Stimulated activated CD4-positive, alpha-beta T cell treated with anti-CD3 and anti-CD28 coated beads, Interleukin-1b, Interleukin-23, amount 100 ng/mL, for 48 hours (primary cell): ENCODE data around the gene FOXK1.

ENCODE experiments used
- DNase-seq: peaks from one replicate; pipeline ENCODE4 v3.0.0-alpha.2; 2020

The FOXK1 gene

GRCh38 chr7:4699841-4700240 lies 17.7 kb downstream of the FOXK1 start:
- no peak for DNase-seq

GRCh38 chr7:4700577-4701235 lies 18.6 kb downstream of the FOXK1 start:
- peak; percentile 25 for DNase-seq

DNA sequence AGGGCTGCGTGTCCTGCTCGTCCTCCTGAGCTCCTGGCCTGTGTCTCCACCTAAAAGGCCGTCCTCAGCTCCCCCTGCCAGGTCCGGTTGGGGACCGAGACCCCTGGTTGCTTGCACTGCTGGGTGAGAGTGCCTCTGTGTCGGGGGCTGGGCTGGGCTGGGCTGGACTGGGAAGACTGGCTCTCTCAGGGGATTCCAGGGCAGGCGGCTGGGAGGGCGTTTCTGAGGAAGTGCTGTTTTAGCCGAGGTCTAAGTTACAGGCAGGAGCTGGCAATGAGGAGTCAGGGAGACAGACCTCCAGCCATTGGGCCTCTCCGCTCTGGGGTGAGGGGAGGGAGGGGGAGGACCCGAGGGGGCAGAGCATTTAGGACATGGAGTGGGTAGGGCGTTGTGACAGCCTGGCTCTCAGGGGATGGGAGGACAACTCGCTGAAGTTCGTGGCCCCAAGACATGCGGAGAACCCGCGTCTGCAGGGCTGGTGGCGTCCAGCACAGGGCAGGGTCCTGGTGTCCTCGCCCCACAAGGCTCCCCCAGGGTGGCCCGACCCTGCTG lies 20.9 kb downstream of the FOXK1 start:
- DNase-seq, result no peak

- no peak for DNase-seq
Measured at GRCh38 chr7:4703532-4703931, 21.4 kb downstream of the FOXK1 start.

DNA sequence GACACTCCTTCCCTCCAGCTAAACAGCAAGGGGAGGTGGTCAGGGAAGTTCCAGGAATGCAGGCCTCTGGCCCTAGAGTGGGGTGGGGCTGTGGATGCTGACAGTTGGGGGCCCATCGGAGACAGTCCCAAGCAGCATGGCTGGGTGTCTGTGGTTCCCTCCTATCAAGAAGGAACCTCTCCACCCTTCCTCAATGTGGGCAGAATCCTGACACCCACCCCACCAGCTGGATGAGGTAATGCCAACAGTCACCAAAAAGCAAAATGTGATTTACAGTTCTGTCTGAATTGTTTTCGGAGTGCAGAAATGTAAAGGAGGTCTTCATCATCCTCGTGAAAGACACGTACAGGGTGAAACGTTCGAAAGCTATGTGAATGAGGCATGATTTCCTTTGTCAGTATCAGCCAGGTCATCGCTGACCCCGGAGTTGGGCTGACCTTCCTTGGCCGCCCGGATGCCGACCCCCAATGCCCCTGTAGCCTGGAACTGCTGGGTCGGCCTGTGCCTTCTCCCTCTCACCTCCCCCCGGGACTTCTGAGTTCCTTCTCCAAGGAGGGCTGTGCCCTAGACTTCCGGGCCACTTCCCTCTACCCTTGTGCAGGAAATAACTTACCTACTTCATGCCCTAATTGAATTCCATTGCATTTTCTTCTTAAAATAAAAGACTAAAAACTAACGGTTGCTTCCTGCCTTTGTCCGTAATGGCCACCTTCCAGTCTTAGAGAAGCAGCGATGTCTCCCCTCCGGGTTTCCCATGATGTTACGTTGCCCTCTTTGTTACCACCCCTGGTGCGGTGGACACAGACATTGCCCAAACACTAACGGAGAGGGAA lies 24.5 kb downstream of the FOXK1 start:
- no peak for DNase-seq

DNA sequence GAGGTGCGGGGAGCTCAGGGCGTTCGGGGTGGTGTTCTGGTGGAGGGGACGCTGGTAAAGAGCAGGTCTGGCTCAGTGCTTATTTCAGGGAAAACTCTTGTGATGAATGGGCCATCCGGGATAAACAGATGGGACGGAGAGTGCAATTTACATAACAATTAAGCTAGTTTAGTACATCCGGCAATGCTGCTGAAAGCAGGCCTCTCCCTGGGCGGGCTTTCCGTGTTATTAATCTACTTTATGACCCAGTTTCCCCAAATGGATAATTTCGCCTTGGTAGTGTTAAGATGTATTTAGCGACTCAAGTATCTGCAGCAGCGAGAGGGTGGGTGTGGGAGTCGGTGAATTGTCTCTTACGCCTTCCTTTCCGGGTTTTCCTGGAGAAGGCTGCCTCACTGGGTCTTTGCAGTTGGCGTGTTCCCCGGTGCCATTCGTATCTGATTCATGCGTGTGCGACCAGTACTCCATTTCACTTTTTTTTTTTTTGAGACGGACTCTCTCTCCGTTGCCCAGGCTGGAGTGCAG lies 25.2 kb downstream of the FOXK1 start:
- DNase-seq, result no peak

DNA sequence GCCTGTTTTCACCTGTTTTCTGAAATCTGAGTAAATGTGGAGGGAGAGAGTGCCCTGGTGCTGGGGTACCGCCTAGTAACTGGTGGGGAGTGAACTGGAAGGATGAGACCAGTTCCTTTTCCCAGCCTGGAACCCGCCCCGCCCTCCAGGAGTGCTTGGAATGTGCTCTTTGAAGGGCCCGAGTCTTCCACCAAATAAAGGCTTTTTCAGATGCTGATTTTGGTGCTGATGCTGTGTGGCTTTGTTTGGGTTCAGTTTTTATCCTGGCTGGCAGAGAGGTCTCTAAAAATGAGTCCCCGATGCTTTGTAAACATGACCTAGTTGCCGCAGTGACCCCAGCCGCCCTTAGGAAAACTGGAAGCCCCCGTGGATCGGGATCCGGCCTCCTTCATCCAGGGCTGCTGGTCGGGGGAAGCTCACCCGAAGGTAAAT lies 25.9 kb downstream of the FOXK1 start:
- DNase-seq, result no peak

- DNase-seq, result no peak
Measured at GRCh38 chr7:4709187-4709586, 27.1 kb downstream of the FOXK1 start.

DNA sequence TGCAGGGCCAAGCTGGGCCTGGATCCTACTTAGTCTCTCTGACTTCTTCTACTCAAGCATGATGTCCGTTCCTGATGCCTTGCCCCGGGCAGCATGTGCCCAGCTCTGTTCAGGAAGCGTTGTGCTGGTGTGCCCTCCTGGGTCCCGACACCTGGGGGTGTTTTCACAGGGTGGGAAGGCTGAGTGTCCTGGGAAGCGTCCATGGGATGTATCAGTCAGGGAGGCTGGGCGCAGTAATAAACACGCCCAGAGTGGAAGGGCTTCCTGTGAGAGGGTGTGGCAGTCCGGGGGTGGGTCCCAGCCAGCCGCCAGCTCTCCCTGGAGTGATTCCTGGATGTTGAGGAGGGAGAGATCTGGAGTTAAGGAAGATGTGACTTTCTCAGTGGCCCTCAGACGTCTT lies 29.0 kb downstream of the FOXK1 start:
- no peak for DNase-seq

DNA sequence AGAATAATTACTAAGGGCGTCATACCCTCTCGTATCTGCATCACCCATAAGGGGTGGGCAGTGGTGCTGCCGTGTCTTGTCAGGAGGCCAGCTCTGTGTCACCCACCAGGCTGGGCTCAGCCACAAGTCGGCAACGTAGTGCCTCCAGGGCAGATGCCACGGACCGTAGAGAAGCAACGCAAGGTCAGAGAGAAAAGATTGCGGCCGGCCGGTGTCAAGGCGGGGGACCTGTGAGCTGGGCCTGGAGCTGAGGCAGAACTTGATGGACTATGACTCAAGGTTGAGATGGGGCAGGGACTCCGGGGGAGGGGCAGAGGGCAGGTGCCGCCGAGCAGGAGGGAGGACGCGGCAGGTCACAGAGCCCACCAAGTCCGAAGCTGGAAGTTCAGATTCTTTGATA lies 29.5 kb downstream of the FOXK1 start:
- DNase-seq, result no peak

DNA sequence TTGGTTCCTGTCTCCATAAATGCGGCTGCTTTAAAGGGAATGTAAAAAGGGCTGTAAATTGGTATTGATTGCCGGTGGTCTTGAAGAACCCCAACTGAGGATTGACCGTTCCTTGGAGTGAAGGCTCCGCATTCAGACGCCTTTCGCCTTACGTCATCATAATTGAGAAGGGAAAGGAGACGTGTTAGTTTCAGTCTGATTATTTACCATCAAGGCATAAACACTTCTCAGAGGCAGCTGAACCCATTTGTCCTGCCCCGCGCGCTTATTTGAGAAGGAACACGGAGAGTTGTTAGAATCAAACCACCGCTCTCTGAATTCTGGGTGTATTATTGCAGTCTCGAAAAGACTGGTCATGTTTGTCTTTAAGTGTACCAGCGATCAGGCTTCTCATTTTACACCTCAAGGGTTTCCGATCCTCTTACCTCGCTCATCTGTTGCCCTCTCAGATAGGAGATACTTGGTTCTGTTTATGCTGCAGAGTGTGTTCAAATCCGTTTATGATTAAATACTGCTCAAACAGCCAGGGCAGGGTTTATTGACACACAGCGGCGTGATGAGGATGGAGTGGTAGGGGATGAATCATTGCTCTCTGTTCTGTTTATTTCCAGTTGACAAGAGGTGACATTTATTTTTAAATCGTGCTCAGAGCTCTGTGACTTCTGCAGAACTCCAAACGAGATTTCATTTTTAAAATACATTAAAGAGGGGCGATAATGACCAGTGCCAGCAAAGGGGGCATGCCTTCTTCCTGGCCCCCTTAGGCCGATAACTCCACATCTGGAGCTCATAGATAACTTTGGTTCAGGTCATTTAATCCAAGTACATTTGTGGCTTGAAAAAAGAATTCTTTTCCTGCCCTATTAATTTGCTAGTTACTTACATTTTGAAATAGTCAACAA lies 30.4 kb downstream of the FOXK1 start:
- peak; percentile 19 for DNase-seq

- DNase-seq, result no peak
Measured at GRCh38 chr7:4713183-4713784, 31.2 kb downstream of the FOXK1 start.

- DNase-seq, result no peak
Measured at GRCh38 chr7:4714161-4714700, 32.1 kb downstream of the FOXK1 start.

- no peak for DNase-seq
Measured at GRCh38 chr7:4714767-4715409, 32.8 kb downstream of the FOXK1 start.

DNA sequence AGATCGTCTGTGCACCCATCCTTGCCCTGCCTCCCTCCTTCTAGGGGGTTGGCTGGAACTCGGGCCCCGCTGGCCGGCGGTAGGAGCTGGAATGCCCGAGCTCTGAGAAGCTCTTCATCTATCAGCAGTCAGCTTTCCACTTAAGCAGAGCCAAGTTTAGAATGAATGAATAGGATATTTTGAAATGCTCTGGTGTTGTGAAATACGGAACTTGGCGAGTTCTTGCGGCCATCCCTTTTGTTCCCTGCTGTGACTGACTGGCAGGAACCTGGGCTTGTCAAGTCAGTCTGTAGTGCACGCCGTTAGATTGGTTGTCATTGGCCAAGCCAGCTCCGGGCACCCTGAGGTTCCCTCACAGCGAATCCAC lies 33.3 kb downstream of the FOXK1 start:
- DNase-seq, result no peak

DNA sequence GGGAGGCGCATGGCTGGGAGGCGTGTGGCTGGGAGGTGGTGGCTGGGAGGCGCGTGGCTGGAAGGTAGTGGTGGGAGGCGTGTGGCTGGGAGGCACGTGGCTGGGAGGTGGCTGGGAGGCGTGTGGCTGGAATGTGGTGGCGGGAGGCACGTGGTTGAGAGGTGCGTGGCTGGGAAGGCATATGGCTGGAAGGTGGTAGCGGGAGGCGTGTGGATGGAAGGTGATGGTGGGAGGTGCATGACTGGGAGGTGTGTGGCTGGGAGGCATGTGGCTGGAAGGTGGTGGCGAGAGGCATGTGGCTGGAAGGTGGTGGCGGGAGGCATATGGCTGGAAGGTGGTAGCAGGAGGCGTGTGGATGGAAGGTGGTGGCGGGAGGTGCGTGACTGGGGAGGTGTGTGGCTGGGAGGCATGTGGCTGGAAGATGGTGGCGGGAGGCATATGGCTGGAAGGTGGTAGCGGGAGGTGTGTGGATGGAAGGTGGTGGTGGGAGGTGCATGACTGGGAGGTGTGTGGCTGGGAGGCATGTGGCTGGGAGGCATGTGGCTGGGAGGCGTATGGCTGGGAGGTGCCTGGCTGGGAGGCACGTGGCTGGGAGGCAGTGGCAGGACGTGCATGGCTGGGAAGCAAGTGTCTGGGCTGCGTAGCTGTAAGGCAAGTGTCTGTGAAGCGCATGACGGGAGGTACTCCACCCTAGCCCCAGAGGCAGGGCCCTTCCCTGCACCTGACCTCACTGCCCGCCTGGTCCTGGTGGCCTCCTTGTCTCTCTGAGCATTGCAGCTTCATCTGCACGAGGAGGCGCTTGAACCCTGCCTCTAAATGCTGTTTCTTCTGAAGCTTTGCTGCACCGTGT lies 35.1 kb downstream of the FOXK1 start:
- DNase-seq, result no peak

DNA sequence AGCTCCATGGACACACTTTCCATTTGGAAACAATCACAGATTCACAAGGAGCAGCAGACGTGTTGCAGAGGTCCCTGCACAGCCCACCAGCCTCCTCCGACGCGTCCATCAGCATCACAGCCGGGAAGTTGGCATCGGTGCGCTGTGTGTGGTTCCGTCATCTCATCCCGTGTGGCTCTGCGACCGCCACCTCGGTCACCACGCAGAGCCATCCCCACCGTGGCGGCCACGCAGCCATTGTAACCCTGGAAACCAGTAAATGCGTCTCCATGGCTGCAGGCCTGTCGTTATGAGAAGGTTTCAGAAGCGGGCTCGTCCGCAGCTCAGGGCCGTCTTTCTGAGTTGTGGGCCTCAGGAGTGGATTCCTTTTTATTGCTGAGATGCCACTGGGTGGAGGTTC lies 36.0 kb downstream of the FOXK1 start:
- no peak for DNase-seq

- no peak for DNase-seq
Measured at GRCh38 chr7:4720225-4720624, 38.1 kb downstream of the FOXK1 start.

GRCh38 chr7:4722308-4722707 lies 40.2 kb downstream of the FOXK1 start:
- DNase-seq, result no peak

DNA sequence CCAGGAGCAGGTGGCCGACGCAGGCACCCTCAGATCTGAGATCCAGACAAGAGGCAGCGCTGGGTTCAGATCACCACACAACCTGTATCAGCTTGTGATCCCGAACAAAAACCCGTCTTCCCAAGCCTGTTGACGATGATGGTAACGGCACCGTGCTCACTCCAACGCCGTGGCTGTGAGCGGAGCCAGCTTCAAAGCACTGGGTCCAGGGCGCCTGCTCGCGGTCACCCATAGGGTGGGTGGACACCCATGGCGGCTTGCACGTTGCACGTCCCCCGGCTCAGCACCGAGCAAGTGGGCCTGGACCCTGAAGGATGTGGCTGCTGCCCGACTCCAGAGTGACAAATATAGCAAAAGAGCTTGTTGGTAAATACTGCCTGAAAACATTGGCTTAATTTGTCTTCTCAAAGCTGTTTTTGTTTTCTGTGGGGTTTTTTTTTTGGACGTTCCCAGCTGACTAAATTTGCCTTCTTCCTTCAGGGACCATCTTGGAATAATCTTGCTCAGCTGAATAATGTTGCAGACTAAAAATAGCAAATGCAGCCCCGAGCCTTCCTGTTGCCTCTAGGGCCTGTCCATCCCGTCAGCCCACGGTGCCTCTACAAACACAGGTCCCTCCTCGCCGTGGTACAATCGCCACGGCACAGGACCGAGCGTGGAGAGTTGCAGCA lies 41.0 kb downstream of the FOXK1 start:
- DNase-seq, result no peak
